GM12878 (cell line): ENCODE data around the gene CHD1.

Experiments
- CREB1 ChIP-seq: IDR thresholded peaks from 2 replicates; pipeline ENCODE4 v1.6.1; 2012; ENCODE audit warnings: low read depth, mild to moderate bottlenecking, inconsistent platforms
- CTCF ChIP-seq, 3 experiments: IDR thresholded peaks in 2 of 3; conservative IDR thresholded peaks in 1 of 3; 2 replicates each; pipeline ENCODE4 v1.5.1; 2011; ENCODE audit warnings: low read depth in 3 of 3, low read length in 3 of 3, mild to moderate bottlenecking in 3 of 3, control low read depth in 2 of 3, moderate library complexity in 2 of 3, inconsistent platforms in 1 of 3, mixed read lengths in 1 of 3; ENCODE audit not compliant: control insufficient read depth in 2 of 3, insufficient read depth in 1 of 3; ENCODE audit errors: extremely low read depth in 1 of 3
- EGR1 ChIP-seq, 2 experiments: IDR thresholded peaks; 1 replicate in 1 of 2; 2 replicates in 1 of 2; pipeline ENCODE4 v1.6.1; 2011 to 2012; ENCODE audit warnings: low read depth in 2 of 2, low read length in 2 of 2, borderline replicate concordance in 1 of 2, mild to moderate bottlenecking in 1 of 2, moderate library complexity in 1 of 2
- MAX ChIP-seq: IDR thresholded peaks from 2 replicates; pipeline ENCODE4 v1.6.1; 2012; ENCODE audit warnings: low read depth, low read length, improper control_type of control experiment
- SRF ChIP-seq, 2 experiments: IDR thresholded peaks; 2 replicates each; pipeline ENCODE4 v1.6.1; 2011; ENCODE audit warnings: low read depth in 2 of 2, low read length in 2 of 2, mild to moderate bottlenecking in 1 of 2, moderate library complexity in 1 of 2
- STAT3 ChIP-seq: IDR thresholded peaks from 2 replicates; pipeline ENCODE4 v1.6.1; 2011; ENCODE audit warnings: low read depth, low read length, improper control_type of control experiment
- USF1 ChIP-seq: IDR thresholded peaks from 2 replicates; pipeline ENCODE4 v1.6.1; 2011; ENCODE audit warnings: borderline replicate concordance, low read depth, mild to moderate bottlenecking, moderate library complexity, mixed read lengths, low read length; ENCODE audit not compliant: insufficient read depth; ENCODE audit errors: extremely low read length
- USF2 ChIP-seq: IDR thresholded peaks from 2 replicates; pipeline ENCODE4 v1.6.1; 2011; ENCODE audit warnings: low read depth, low read length, improper control_type of control experiment, borderline replicate concordance
- ZNF274 ChIP-seq: IDR thresholded peaks from one replicate; pipeline ENCODE4 v1.8.0; 2011; ENCODE audit not compliant: insufficient read length, insufficient read depth

GRCh38 chr5:98825582-98826375 lies 103.0 kb downstream of the CHD1 start:
- no peak for TF ChIP-seq EGR1 (IDR thresholded peaks at IDR 0.05; ENCODE audit: borderline replicate concordance in 1 of 2, low read depth in 2 of 2, low read length in 2 of 2)
- no peak for TF ChIP-seq USF1
- no peak for TF ChIP-seq ZNF274
- no peak for TF ChIP-seq SRF (IDR thresholded peaks at IDR 0.05; ENCODE audit: low read depth in 2 of 2, low read length in 2 of 2)
- TF ChIP-seq CREB1: no peak
- TF ChIP-seq USF2: no peak
- TF ChIP-seq STAT3: no peak
- TF ChIP-seq MAX: no peak
- TF ChIP-seq CTCF (IDR thresholded peaks at IDR 0.05 in 2 of 3, conservative IDR thresholded peaks at IDR 0.05 in 1 of 3; ENCODE audit: control insufficient read depth in 2 of 3, extremely low read depth in 1 of 3, insufficient read depth in 1 of 3, low read depth in 3 of 3, low read length in 3 of 3): no peak
